K562 (cell line): ENCODE results near the gene SNTG2. TPM values are rescaled to one million over a fixed set of nuclear protein-coding genes. Genes with fewer than 3 reads are reported as not detected.

ENCODE experiments used
- ATAC-seq: fragments of 200-7000 bp; cut with Tn5 transposase; 3 replicates; pipeline ENCODE4 v1.9.1; 2020; ENCODE audit warnings: moderate library complexity
- BruUV-seq: library from RNA; stranded (reverse); fragments of 400-500 nt; replicated peaks from 2 replicates; lab custom pipeline; 2021; lab: Mats Ljungman, UMichigan
- CTCF ChIA-PET: fragments of 300-600 bp; formaldehyde crosslinking; extraction: SDS; loops from one replicate; lab custom pipeline; 2021; ENCODE audit warnings: low intra/inter-chr PET ratio; lab: Yijun Ruan, JAX
- POLR2A ChIA-PET: fragments of 300-600, 350-650 bp; sonication (Branson Sonifier 250); formaldehyde crosslinking; extraction: SDS; loops from one replicate; lab custom pipeline; 2021; ENCODE audit warnings: antibody characterized with exemption, inconsistent platforms; lab: Yijun Ruan, JAX
- DNase-seq, 4 experiments: peaks; one replicate each; pipeline versions ENCODE4 v3.0.0 to v3.0.0-alpha.2; 2011 to 2018; ENCODE audit warnings: low spot score in 3 of 4, mixed read lengths in 3 of 4; ENCODE audit errors: extremely low read depth in 1 of 4
- FAIRE-seq: peaks from 2 replicates; lab custom pipeline; 2011; peaks lifted over from hg19 to GRCh38; lab: Jason Lieb, UNC
- H2AFZ ChIP-seq: 2 replicates; pipeline ENCODE4 v1.6.0; 2011; ENCODE audit warnings: low read depth, low read length, control low read depth, inconsistent platforms
- H3K27ac ChIP-seq: fragments of 200-600 bp; 3 replicates; pipeline ENCODE4 v1.8.0; 2011; ENCODE audit warnings: low read depth, mild to moderate bottlenecking, control low read depth, inconsistent platforms, low read length, moderate library complexity, mixed read lengths; ENCODE audit errors: extremely low read depth
- H3K27me3 ChIP-seq, 2 experiments: fragments of 300-600 bp in 1 of 2; 2 replicates in 1 of 2; 3 replicates in 1 of 2; pipeline versions ENCODE4 v1.6.0 to v1.8.0; 2011; ENCODE audit warnings: inconsistent platforms in 2 of 2, low read length in 2 of 2, mild to moderate bottlenecking in 1 of 2, mixed read lengths in 1 of 2, moderate library complexity in 1 of 2; ENCODE audit not compliant: control insufficient read depth in 2 of 2, insufficient read depth in 2 of 2
- H3K36me3 ChIP-seq: fragments of 300-600 bp; 3 replicates; pipeline ENCODE4 v1.8.0; 2011; ENCODE audit warnings: mild to moderate bottlenecking, low read length, inconsistent platforms; ENCODE audit not compliant: control insufficient read depth, insufficient read depth
- H3K4me1 ChIP-seq, 2 experiments: fragments of 200-600 bp in 1 of 2; replicated peaks in 1 of 2; 2 replicates in 1 of 2; 3 replicates in 1 of 2; pipeline versions ENCODE4 v1.5.1 to v1.8.0; 2011; ENCODE audit warnings: inconsistent platforms in 2 of 2, low read length in 2 of 2, mild to moderate bottlenecking in 1 of 2, mixed read lengths in 1 of 2, moderate library complexity in 1 of 2; ENCODE audit not compliant: control insufficient read depth in 2 of 2, insufficient read depth in 2 of 2
- H3K4me2 ChIP-seq: 2 replicates; pipeline ENCODE4 v1.6.1; 2011; ENCODE audit warnings: low read length, control low read depth, inconsistent platforms, mixed read lengths; ENCODE audit not compliant: insufficient read depth
- H3K4me3 ChIP-seq: fragments of 200-600 bp; sonication (generic), shearing (Covaris generic); 2 replicates; pipeline ENCODE4 v1.5.1; 2016; ENCODE audit warnings: control low read depth, inconsistent platforms
- H3K79me2 ChIP-seq: fragments of 200-600 bp; 3 replicates; pipeline ENCODE4 v1.8.0; 2011; ENCODE audit warnings: low read length, inconsistent platforms; ENCODE audit not compliant: control insufficient read depth, insufficient read depth
- H3K9ac ChIP-seq, 2 experiments: 2 replicates each; pipeline versions ENCODE4 v1.6.0 to v1.6.1; 2011; ENCODE audit warnings: low read depth in 2 of 2, low read length in 2 of 2, control low read depth in 1 of 2, inconsistent platforms in 1 of 2, mild to moderate bottlenecking in 1 of 2, mixed read lengths in 1 of 2; ENCODE audit not compliant: insufficient read depth in 1 of 2
- H3K9me1 ChIP-seq: one replicate; pipeline ENCODE4 v1.6.0; 2011; ENCODE audit warnings: inconsistent platforms, mild to moderate bottlenecking, low read length, moderate library complexity; ENCODE audit not compliant: control insufficient read depth, insufficient read depth
- H3K9me3 ChIP-seq: replicated peaks from 2 replicates; pipeline ENCODE4 v1.5.1; 2011; ENCODE audit warnings: low read depth, low read length, inconsistent platforms; ENCODE audit not compliant: control insufficient read depth, insufficient read depth
- H4K20me1 ChIP-seq: replicated peaks from 2 replicates; pipeline ENCODE4 v1.6.1; 2011; ENCODE audit warnings: low read length, inconsistent platforms, mixed read lengths; ENCODE audit not compliant: control insufficient read depth, insufficient read depth
- DIDO1 ChIP-seq: fragments of 450-650 bp; IDR thresholded peaks from 2 replicates; pipeline ENCODE4 v1.6.1; 2016; ENCODE audit warnings: low read depth, missing biosample characterization, missing genetic modification characterization
- DNMT1 ChIP-seq: fragments of 450-650 bp; IDR thresholded peaks from 2 replicates; pipeline ENCODE4 v1.6.1; 2016; ENCODE audit warnings: antibody characterized with exemption, mild to moderate bottlenecking
- ETS2 ChIP-seq: IDR thresholded peaks from 2 replicates; pipeline ENCODE4 v1.6.1; 2016; ENCODE audit warnings: borderline replicate concordance, missing genetic modification characterization, mild to moderate bottlenecking, moderate library complexity, missing compliant biosample characterization; ENCODE audit not compliant: poor library complexity, severe bottlenecking
- GTF2F1 ChIP-seq: IDR thresholded peaks from 2 replicates; pipeline ENCODE4 v1.6.1; 2011; ENCODE audit warnings: low read depth, low read length, improper control_type of control experiment
- LARP7 ChIP-seq: fragments of 450-650 bp; IDR thresholded peaks from 2 replicates; pipeline ENCODE4 v1.6.1; 2016
- MCM7 ChIP-seq, 2 experiments: fragments of 450-650 bp; IDR thresholded peaks; 2 replicates each; pipeline ENCODE4 v1.6.1; 2016 to 2018
- MTA3 ChIP-seq: fragments of 450-650 bp; formaldehyde crosslinking; IDR thresholded peaks from 2 replicates; pipeline ENCODE4 v1.6.1; 2017; ENCODE audit warnings: mild to moderate bottlenecking, borderline replicate concordance
- PHTF2 ChIP-seq: fragments of 250-450 bp; sonication (Bioruptor Pico); IDR thresholded peaks from 2 replicates; pipeline ENCODE4 v1.5.0; 2021; ENCODE audit warnings: mild to moderate bottlenecking
- PML ChIP-seq: IDR thresholded peaks from 2 replicates; pipeline ENCODE4 v1.6.1; 2012; ENCODE audit warnings: low read length, inconsistent platforms
- RBM22 ChIP-seq: fragments of 200-400 bp; formaldehyde crosslinking; IDR thresholded peaks from 2 replicates; pipeline ENCODE4 v1.6.1; 2018; ENCODE audit warnings: low read length, low read depth; ENCODE audit not compliant: poor library complexity, severe bottlenecking
- RFX1 ChIP-seq: fragments of 450-650 bp; IDR thresholded peaks from 2 replicates; pipeline ENCODE4 v1.6.1; 2016; ENCODE audit warnings: mild to moderate bottlenecking, moderate library complexity
- RREB1 ChIP-seq: fragments of 250-450 bp; sonication (Bioruptor Pico); IDR thresholded peaks from 2 replicates; pipeline ENCODE4 v1.4.0; 2020
- SMAD2 ChIP-seq: fragments of 150-350 bp; IDR thresholded peaks from 2 replicates; pipeline ENCODE4 v1.6.1; 2014; ENCODE audit warnings: low read depth, mild to moderate bottlenecking, low read length
- TEAD2 ChIP-seq: fragments of 450-650 bp; IDR thresholded peaks from 2 replicates; pipeline ENCODE4 v1.6.1; 2016; ENCODE audit warnings: missing genetic modification characterization, control low read depth, missing compliant biosample characterization
- ZBTB7A ChIP-seq: IDR thresholded peaks from 2 replicates; pipeline ENCODE4 v1.6.1; 2011; ENCODE audit warnings: low read depth, mild to moderate bottlenecking, low read length, moderate library complexity, borderline replicate concordance; ENCODE audit not compliant: control insufficient read depth
- ZKSCAN3 ChIP-seq: fragments of 250-450 bp; sonication (Bioruptor Pico); IDR thresholded peaks from 2 replicates; pipeline ENCODE4 v1.4.0; 2020
- ZNF121 ChIP-seq: sonication (generic); formaldehyde crosslinking; conservative IDR thresholded peaks from 2 replicates; pipeline ENCODE4 v1.8.0; 2022; ENCODE audit warnings: missing genetic modification reagents
- ZNF696 ChIP-seq: fragments of 250-450 bp; sonication (Bioruptor Pico); conservative IDR thresholded peaks from 2 replicates; pipeline ENCODE4 v1.4.0; 2020; ENCODE audit warnings: mild to moderate bottlenecking, moderate library complexity
- WGBS: fragments of 100-300 bp; shearing (Covaris generic); methylation state at CpG from one replicate; pipeline ENCODE4 v1.1.6; 2016; ENCODE audit warnings: low coverage, mixed read lengths; ENCODE audit not compliant: insufficient coverage; ENCODE audit errors: missing lambda C conversion rate; 5-methylcytosine and 5-hydroxymethylcytosine counted together
- in situ Hi-C: fragments of 300-500 bp; cut with MboI; formaldehyde crosslinking; loops from 4 replicates; pipeline ENCODE4 v1.15.0; 2018; ENCODE audit warnings: inconsistent platforms, mixed read lengths
- intact Hi-C: fragments of 100-400 bp; cut with micrococcal nuclease; formaldehyde crosslinking; loops from 2 replicates; pipeline ENCODE4 v1.14.2; 2022
- polyA plus RNA-seq, 8 experiments: library from polyadenylated mRNA; depleted of rRNA in 4 of 8; stranded (reverse) in 5 of 8; unstranded in 3 of 8; fragments of >200 nt; fragmentation: Nextera tagmentation in 2 of 8; fragmentation: Illumina TruSeq in 1 of 8; extraction: Ambion mirVana in 2 of 8; extraction: Trizol in 1 of 8; gene quantifications; 2 replicates each; pipeline versions ENCODE4 v1.2.1 to v1.2.3, GENCODE V29; 2011 to 2014; ENCODE audit warnings: inconsistent platforms in 1 of 8, missing spikeins in 1 of 8
- total RNA-seq, 7 experiments: library from RNA; depleted of rRNA in 6 of 7; stranded (reverse); fragments of >200 nt in 6 of 7; fragmentation: Illumina TruSeq in 2 of 7; extraction: Trizol in 2 of 7; gene quantifications; 2 replicates each; pipeline versions ENCODE4 v1.2.1 to v1.2.3, GENCODE V29; 2011 to 2021; ENCODE audit warnings: low replicate concordance in 1 of 7

The SNTG2 gene
- total and polyA plus RNA-seq, 9 of the 15 experiments (the other 6 are each of a cell fraction or from before 2014, with no cell fraction given) = not detected

GRCh38 chr2:1077911-1078310 is 127.3 kb downstream of the SNTG2 start:
- H3K4me3 ChIP-seq = no peak overlapping the region
- no peak for FAIRE-seq
- ChIA-PET CTCF (no interaction called here), POLR2A (interaction anchor here (1.2 kb wide), 1 partner anchor 10 kb away, joined by 4 read pairs; no protein-coding TSS in a partner anchor)
- no peaks in the 10 kb centered on the region for H3K79me2 ChIP-seq
- intact Hi-C loops (no loop called here), in situ Hi-C loops (no loop called here)
- H4K20me1 ChIP-seq = no peaks in the 10 kb centered on the region
- no peaks in the 10 kb centered on the region for H3K9me3 ChIP-seq
- no peak overlapping the region for H3K4me2 ChIP-seq
- no peak for ATAC-seq
- no TSS peak for BruUV-seq
- no peak overlapping the region for H3K27ac ChIP-seq
- DNase-seq = no peak
- peaks cover 4% of the 10 kb centered on the region for H3K9me1 ChIP-seq
- no peaks in the 10 kb centered on the region for H3K4me1 ChIP-seq
- H3K36me3 ChIP-seq = no peaks in the 10 kb centered on the region
- no peak overlapping the region for H2AFZ ChIP-seq
- WGBS = 0% methylated on average over 9 of the region's 9 CpGs
- TF ChIP-seq DIDO1 (tag) = no peak
- no peak for TF ChIP-seq PML
- TF ChIP-seq MTA3 = no peak
- TF ChIP-seq GTF2F1 = no peak
- TF ChIP-seq ZBTB7A = no peak
- no peak for TF ChIP-seq PHTF2 (CRISPR knock-in tag)
- TF ChIP-seq LARP7 = no peak
- no peak for TF ChIP-seq RREB1 (CRISPR knock-in tag)
- no peak for TF ChIP-seq MCM7 (IDR thresholded peaks at IDR 0.05)
- no peak for TF ChIP-seq ZNF696 (CRISPR knock-in tag)
- TF ChIP-seq RBM22 = no peak
- TF ChIP-seq ZNF121 (CRISPR knock-in tag) = no peak
- no peak for TF ChIP-seq RFX1
- no peak for TF ChIP-seq TEAD2 (tag)
- no peak for TF ChIP-seq SMAD2
- no peak for TF ChIP-seq ZKSCAN3 (CRISPR knock-in tag)
- TF ChIP-seq DNMT1 = no peak
- TF ChIP-seq ETS2 (tag) = no peak
- peaks cover 0 to 44% of the 10 kb centered on the region in 2 experiments; a peak in 3 of 5 replicates for H3K27me3 ChIP-seq
- no peak overlapping the region for H3K9ac ChIP-seq
